ENCODE data around the gene SIX3. TPM values are rescaled to one million over a fixed set of nuclear protein-coding genes. Genes with fewer than 3 reads are reported as not detected.

Gene SIX3
- total RNA-seq, 1 experiment from 2014 or later = 13.2 TPM

DNA sequence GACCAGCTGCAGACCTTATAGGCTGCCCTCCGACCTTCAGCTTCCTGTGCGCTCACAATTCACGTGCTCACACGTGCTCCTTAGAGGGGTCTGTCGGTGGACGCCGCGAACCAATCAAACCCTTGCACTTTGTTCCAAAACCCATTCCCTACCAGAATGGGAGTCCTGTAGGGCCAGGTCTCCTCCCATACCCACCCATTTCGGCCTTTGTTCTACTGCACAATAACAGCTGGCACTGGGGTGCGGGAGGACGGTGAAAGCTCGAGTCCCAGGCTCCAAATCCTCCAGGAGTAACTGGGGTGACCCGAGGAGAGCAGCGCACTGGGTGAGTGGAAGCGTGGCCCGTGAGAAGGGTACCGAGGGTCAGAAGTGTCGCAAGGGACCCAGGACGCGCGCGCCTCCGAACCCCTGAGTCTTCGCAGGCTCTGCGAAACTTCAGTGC is 13.0 kb downstream of the SIX3 start (continued):
- TF ChIP-seq PRDM15 (CRISPR knock-in tag; IDR thresholded peaks at IDR 0.05) = no peak
- no peak for TF ChIP-seq GABPB1 (CRISPR knock-in tag; IDR thresholded peaks at IDR 0.05)
- no peak for TF ChIP-seq FOXK1 (CRISPR knock-in tag; IDR thresholded peaks at IDR 0.05)
- no peak for TF ChIP-seq CTCF (IDR thresholded peaks at IDR 0.05)
- TF ChIP-seq, protein P1, sequence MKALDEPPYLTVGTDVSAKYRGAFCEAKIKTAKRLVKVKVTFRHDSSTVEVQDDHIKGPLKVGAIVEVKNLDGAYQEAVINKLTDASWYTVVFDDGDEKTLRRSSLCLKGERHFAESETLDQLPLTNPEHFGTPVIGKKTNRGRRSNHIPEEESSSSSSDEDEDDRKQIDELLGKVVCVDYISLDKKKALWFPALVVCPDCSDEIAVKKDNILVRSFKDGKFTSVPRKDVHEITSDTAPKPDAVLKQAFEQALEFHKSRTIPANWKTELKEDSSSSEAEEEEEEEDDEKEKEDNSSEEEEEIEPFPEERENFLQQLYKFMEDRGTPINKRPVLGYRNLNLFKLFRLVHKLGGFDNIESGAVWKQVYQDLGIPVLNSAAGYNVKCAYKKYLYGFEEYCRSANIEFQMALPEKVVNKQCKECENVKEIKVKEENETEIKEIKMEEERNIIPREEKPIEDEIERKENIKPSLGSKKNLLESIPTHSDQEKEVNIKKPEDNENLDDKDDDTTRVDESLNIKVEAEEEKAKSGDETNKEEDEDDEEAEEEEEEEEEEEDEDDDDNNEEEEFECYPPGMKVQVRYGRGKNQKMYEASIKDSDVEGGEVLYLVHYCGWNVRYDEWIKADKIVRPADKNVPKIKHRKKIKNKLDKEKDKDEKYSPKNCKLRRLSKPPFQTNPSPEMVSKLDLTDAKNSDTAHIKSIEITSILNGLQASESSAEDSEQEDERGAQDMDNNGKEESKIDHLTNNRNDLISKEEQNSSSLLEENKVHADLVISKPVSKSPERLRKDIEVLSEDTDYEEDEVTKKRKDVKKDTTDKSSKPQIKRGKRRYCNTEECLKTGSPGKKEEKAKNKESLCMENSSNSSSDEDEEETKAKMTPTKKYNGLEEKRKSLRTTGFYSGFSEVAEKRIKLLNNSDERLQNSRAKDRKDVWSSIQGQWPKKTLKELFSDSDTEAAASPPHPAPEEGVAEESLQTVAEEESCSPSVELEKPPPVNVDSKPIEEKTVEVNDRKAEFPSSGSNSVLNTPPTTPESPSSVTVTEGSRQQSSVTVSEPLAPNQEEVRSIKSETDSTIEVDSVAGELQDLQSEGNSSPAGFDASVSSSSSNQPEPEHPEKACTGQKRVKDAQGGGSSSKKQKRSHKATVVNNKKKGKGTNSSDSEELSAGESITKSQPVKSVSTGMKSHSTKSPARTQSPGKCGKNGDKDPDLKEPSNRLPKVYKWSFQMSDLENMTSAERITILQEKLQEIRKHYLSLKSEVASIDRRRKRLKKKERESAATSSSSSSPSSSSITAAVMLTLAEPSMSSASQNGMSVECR (CRISPR knock-in tag; IDR thresholded peaks at IDR 0.05; ENCODE audit: borderline replicate concordance) = no peak
- TF ChIP-seq CREM (CRISPR knock-in tag; IDR thresholded peaks at IDR 0.05) = no peak
- no peak for TF ChIP-seq NR1H2 (CRISPR knock-in tag; IDR thresholded peaks at IDR 0.05)
- TF ChIP-seq HMGA2 (CRISPR knock-in tag; IDR thresholded peaks at IDR 0.05) = no peak
- TF ChIP-seq, protein P2, sequence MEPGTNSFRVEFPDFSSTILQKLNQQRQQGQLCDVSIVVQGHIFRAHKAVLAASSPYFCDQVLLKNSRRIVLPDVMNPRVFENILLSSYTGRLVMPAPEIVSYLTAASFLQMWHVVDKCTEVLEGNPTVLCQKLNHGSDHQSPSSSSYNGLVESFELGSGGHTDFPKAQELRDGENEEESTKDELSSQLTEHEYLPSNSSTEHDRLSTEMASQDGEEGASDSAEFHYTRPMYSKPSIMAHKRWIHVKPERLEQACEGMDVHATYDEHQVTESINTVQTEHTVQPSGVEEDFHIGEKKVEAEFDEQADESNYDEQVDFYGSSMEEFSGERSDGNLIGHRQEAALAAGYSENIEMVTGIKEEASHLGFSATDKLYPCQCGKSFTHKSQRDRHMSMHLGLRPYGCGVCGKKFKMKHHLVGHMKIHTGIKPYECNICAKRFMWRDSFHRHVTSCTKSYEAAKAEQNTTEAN (CRISPR knock-in tag; IDR thresholded peaks at IDR 0.05) = no peak
- TF ChIP-seq CBFB (CRISPR knock-in tag; IDR thresholded peaks at IDR 0.05; ENCODE audit: low read depth) = no peak
- TF ChIP-seq MXD4 (CRISPR knock-in tag; IDR thresholded peaks at IDR 0.05; ENCODE audit: borderline replicate concordance) = no peak
- TF ChIP-seq STAT6 (CRISPR knock-in tag; conservative IDR thresholded peaks at IDR 0.05; ENCODE audit: low read depth) = no peak
- TF ChIP-seq PRRX2 (CRISPR knock-in tag; IDR thresholded peaks at IDR 0.05) = no peak
- no peak for TF ChIP-seq OVOL2 (CRISPR knock-in tag; IDR thresholded peaks at IDR 0.05; ENCODE audit: borderline replicate concordance)
